Measurements from ENCODE around the gene VPS9D1.
"Not testable (repeated sequence)": the region's sequence is repeated elsewhere in the genome, so short reads cannot be mapped to it uniquely, and the experiment has no call there.

The VPS9D1 gene

GRCh38 chr16:89710709-89711564, 9.8 kb downstream of the VPS9D1 start:
- no peak for DNase-seq (ENCODE audit: low read depth in 3 of 3)

GRCh38 chr16:89709716-89710432, 10.8 kb downstream of the VPS9D1 start:
- DNase-seq (ENCODE audit: low read depth in 3 of 3) = no peak

- no peak for DNase-seq (ENCODE audit: low read depth in 3 of 3)
Observed at GRCh38 chr16:89709166-89709565, 11.5 kb downstream of the VPS9D1 start.

GRCh38 chr16:89708481-89708931, 12.2 kb downstream of the VPS9D1 start:
- no peak for DNase-seq (ENCODE audit: low read depth in 3 of 3)

- no peak for DNase-seq (ENCODE audit: low read depth in 3 of 3)
Observed at GRCh38 chr16:89707695-89708094, 13.0 kb downstream of the VPS9D1 start.

- DNase-seq (ENCODE audit: low read depth in 3 of 3) = no peak
Observed at GRCh38 chr16:89706518-89707260, 14.0 kb downstream of the VPS9D1 start.

GRCh38 chr16:89705006-89705405, 15.7 kb downstream of the VPS9D1 start:
- DNase-seq (ENCODE audit: low read depth in 3 of 3) = no peak

- DNase-seq (ENCODE audit: low read depth in 3 of 3) = no peak
Observed at GRCh38 chr16:89704281-89704680, 16.4 kb downstream of the VPS9D1 start.

- peak; percentile 92 to 97 (median 96) for DNase-seq (ENCODE audit: low read depth in 3 of 3)
Observed at GRCh38 chr16:89701425-89702406, 19.0 kb downstream of the VPS9D1 start, which contains the start of gene SPATA2L. Gene SPATA2L (minus strand): TSS chr16:89701705. CDS start chr16:89701232, 473 bp downstream.

GRCh38 chr16:89700649-89701424, 19.9 kb downstream of the VPS9D1 start:
- DNase-seq (ENCODE audit: low read depth in 3 of 3) = no peak

GRCh38 chr16:89700100-89700648, 20.5 kb downstream of the VPS9D1 start:
- DNase-seq (ENCODE audit: low read depth in 3 of 3) = peak; percentile 95 to 98 (median 95)

GRCh38 chr16:89699629-89700099, 21.0 kb downstream of the VPS9D1 start:
- not testable (repeated sequence) for DNase-seq (ENCODE audit: low read depth in 3 of 3)

GRCh38 chr16:89698717-89699116, 22.0 kb downstream of the VPS9D1 start:
- not testable (repeated sequence) for DNase-seq (ENCODE audit: low read depth in 3 of 3)

GRCh38 chr16:89697616-89698331, 22.9 kb downstream of the VPS9D1 start:
- no peak for DNase-seq (ENCODE audit: low read depth in 3 of 3)

- no peak for DNase-seq (ENCODE audit: low read depth in 3 of 3)
Observed at GRCh38 chr16:89697161-89697615, 23.5 kb downstream of the VPS9D1 start.

GRCh38 chr16:89696670-89697128, 24.0 kb downstream of the VPS9D1 start:
- no peak for DNase-seq (ENCODE audit: low read depth in 3 of 3)

GRCh38 chr16:89695875-89696669, 24.6 kb downstream of the VPS9D1 start:
- no peak for DNase-seq (ENCODE audit: low read depth in 3 of 3)
